GM12873 (cell line): ENCODE results near the gene TBCD.

Experiments
- CTCF ChIP-seq: IDR thresholded peaks from 2 replicates; pipeline ENCODE4 v1.5.1; 2012; ENCODE audit warnings: low read depth, mild to moderate bottlenecking, moderate library complexity, low read length, control low read depth; ENCODE audit not compliant: insufficient read depth; ENCODE audit errors: missing control alignments

Gene TBCD

GRCh38 chr17:82843904-82844680, 92.2 kb downstream of the TBCD start:
- no peak for TF ChIP-seq CTCF

GRCh38 chr17:82844796-82845162, 92.9 kb downstream of the TBCD start:
- no peak for TF ChIP-seq CTCF

GRCh38 chr17:82845163-82845807, 93.4 kb downstream of the TBCD start:
- no peak for TF ChIP-seq CTCF

DNA sequence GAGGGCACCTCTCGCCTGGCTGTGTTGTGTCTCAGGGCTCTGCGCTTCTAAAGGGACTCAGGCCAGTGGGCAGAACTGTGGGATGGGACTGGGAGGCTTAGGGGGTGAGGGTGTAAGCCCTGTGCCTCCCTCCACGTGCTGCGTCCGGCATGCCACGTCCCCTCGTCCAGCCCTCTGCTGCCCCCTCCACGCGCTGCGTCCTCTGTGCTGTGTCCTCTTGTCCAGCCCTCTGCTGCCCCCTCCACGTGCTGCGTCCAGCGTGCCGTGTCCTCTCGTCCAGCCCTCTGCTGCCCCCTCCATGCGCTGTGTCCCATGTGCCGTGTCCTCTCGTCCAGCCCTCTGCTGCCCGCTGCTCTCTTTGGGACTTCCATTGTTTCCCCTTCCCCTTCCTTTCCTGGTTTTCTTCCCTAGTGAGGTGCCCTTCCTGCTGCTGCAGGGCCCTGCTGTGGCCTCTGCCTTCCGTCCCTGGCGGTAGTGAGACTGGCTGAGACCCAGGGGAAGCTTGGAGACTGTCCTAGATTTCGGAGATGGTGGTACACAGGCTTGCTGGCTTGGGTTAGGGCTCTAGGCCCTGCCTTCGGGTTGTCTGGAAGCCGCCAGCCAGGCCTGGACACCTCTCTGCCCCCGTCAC, 94.3 kb downstream of the TBCD start:
- no peak for TF ChIP-seq CTCF

DNA sequence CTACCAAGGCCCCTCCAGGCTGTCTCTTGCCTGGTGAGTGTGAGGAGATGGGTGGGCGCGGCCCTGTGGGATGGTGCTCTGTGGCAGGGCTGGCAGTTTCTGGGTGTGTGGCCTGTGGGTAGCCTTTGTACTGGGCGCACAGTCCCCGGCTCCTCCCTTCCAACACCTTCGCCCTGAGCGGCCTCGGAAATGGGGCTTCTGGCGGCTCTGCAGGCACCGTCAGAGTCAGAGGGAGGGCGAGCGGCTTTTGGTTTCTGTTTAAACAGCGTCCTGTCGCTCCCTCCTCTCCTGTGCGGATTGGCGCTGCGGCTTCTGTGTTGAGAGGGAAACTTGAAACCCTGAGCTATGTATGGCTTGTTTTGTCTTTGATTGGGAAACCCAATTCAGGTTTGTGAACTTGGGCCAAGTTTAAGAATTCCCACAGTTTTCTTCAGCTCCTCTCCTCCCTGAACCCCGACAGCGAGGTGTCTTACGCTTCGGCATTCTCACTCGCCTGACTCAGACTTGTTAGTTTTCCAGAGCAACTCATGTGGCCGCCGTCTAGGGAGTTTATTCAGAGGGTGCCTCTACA, 96.2 kb downstream of the TBCD start:
- TF ChIP-seq CTCF, result no peak

DNA sequence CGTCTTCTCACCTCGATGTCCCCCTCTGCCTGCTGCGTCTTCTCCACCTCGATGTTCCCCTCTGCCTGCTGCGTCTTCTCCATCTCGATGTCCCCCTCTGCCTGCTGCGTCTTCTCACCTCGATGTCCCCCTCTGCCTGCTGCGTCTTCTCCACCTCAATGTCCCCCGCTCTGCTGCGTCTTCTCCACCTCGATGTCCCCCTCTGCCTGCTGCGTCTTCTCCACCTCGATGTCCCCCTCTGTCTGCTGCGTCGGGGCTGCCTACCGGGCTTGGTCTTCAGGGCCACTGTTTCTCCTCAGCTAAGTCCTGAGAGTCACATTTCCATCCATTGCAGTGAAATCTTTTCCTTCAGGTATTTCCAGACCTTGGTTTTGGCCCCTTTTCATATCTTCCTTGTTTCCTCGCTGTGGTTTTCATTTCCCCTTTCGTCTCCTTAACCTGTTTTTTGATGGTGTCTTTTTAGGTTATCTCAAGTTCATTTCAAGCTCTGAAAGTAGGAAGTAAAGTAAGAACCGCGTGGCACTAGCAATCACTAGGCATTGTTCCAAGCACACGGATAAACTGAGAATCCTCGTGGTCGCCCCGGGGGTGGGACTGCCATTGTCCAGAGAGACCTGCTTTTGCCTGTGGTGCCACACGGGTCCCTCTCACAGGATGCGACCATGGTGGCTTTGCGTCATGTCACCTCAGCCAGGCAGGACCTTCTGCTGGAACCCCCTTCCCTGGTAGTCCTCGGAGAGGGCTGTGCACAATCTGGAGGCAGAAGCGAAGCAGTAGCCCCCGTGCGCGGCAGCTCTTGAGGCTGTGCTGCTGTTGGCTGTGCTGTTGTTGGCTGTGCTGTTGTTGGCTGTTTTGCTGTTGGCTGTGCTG, 97.4 kb downstream of the TBCD start:
- no peak for TF ChIP-seq CTCF
